K562 (cell line): ENCODE measurements around the gene NCOR2. TPM values are rescaled to one million over a fixed set of nuclear protein-coding genes. Genes with fewer than 3 reads are reported as not detected.
A peak's percentile ranks its signal among the peaks of the same experiment; 100 is the strongest.

ENCODE experiments used
- ATAC-seq: fragments of 200-7000 bp; cut with Tn5 transposase; 3 replicates; pipeline ENCODE4 v1.9.1; 2020; ENCODE audit warnings: moderate library complexity
- BruUV-seq: library from RNA; stranded (reverse); fragments of 400-500 nt; replicated peaks from 2 replicates; lab custom pipeline; 2021; lab: Mats Ljungman, UMichigan
- CTCF ChIA-PET: fragments of 300-600 bp; formaldehyde crosslinking; extraction: SDS; loops from one replicate; lab custom pipeline; 2021; ENCODE audit warnings: low intra/inter-chr PET ratio; lab: Yijun Ruan, JAX
- POLR2A ChIA-PET: fragments of 300-600, 350-650 bp; sonication (Branson Sonifier 250); formaldehyde crosslinking; extraction: SDS; loops from one replicate; lab custom pipeline; 2021; ENCODE audit warnings: antibody characterized with exemption, inconsistent platforms; lab: Yijun Ruan, JAX
- DNase-seq, 4 experiments: peaks; one replicate each; pipeline versions ENCODE4 v3.0.0 to v3.0.0-alpha.2; 2011 to 2018; ENCODE audit warnings: low spot score in 3 of 4, mixed read lengths in 3 of 4; ENCODE audit errors: extremely low read depth in 1 of 4
- FAIRE-seq: peaks from 2 replicates; lab custom pipeline; 2011; peaks lifted over from hg19 to GRCh38; lab: Jason Lieb, UNC
- H2AFZ ChIP-seq: 2 replicates; pipeline ENCODE4 v1.6.0; 2011; ENCODE audit warnings: low read depth, low read length, control low read depth, inconsistent platforms
- H3K27ac ChIP-seq: fragments of 200-600 bp; 3 replicates; pipeline ENCODE4 v1.8.0; 2011; ENCODE audit warnings: low read depth, mild to moderate bottlenecking, control low read depth, inconsistent platforms, low read length, moderate library complexity, mixed read lengths; ENCODE audit errors: extremely low read depth
- H3K27me3 ChIP-seq, 2 experiments: fragments of 300-600 bp in 1 of 2; 2 replicates in 1 of 2; 3 replicates in 1 of 2; pipeline versions ENCODE4 v1.6.0 to v1.8.0; 2011; ENCODE audit warnings: inconsistent platforms in 2 of 2, low read length in 2 of 2, mild to moderate bottlenecking in 1 of 2, mixed read lengths in 1 of 2, moderate library complexity in 1 of 2; ENCODE audit not compliant: control insufficient read depth in 2 of 2, insufficient read depth in 2 of 2
- H3K36me3 ChIP-seq: fragments of 300-600 bp; 3 replicates; pipeline ENCODE4 v1.8.0; 2011; ENCODE audit warnings: mild to moderate bottlenecking, low read length, inconsistent platforms; ENCODE audit not compliant: control insufficient read depth, insufficient read depth
- H3K4me1 ChIP-seq, 2 experiments: fragments of 200-600 bp in 1 of 2; replicated peaks in 1 of 2; 2 replicates in 1 of 2; 3 replicates in 1 of 2; pipeline versions ENCODE4 v1.5.1 to v1.8.0; 2011; ENCODE audit warnings: inconsistent platforms in 2 of 2, low read length in 2 of 2, mild to moderate bottlenecking in 1 of 2, mixed read lengths in 1 of 2, moderate library complexity in 1 of 2; ENCODE audit not compliant: control insufficient read depth in 2 of 2, insufficient read depth in 2 of 2
- H3K4me2 ChIP-seq: 2 replicates; pipeline ENCODE4 v1.6.1; 2011; ENCODE audit warnings: low read length, control low read depth, inconsistent platforms, mixed read lengths; ENCODE audit not compliant: insufficient read depth
- H3K4me3 ChIP-seq: fragments of 200-600 bp; sonication (generic), shearing (Covaris generic); 2 replicates; pipeline ENCODE4 v1.5.1; 2016; ENCODE audit warnings: control low read depth, inconsistent platforms
- H3K79me2 ChIP-seq: fragments of 200-600 bp; 3 replicates; pipeline ENCODE4 v1.8.0; 2011; ENCODE audit warnings: low read length, inconsistent platforms; ENCODE audit not compliant: control insufficient read depth, insufficient read depth
- H3K9ac ChIP-seq, 2 experiments: 2 replicates each; pipeline versions ENCODE4 v1.6.0 to v1.6.1; 2011; ENCODE audit warnings: low read depth in 2 of 2, low read length in 2 of 2, control low read depth in 1 of 2, inconsistent platforms in 1 of 2, mild to moderate bottlenecking in 1 of 2, mixed read lengths in 1 of 2; ENCODE audit not compliant: insufficient read depth in 1 of 2
- H3K9me1 ChIP-seq: one replicate; pipeline ENCODE4 v1.6.0; 2011; ENCODE audit warnings: inconsistent platforms, mild to moderate bottlenecking, low read length, moderate library complexity; ENCODE audit not compliant: control insufficient read depth, insufficient read depth
- H3K9me3 ChIP-seq: replicated peaks from 2 replicates; pipeline ENCODE4 v1.5.1; 2011; ENCODE audit warnings: low read depth, low read length, inconsistent platforms; ENCODE audit not compliant: control insufficient read depth, insufficient read depth
- H4K20me1 ChIP-seq: replicated peaks from 2 replicates; pipeline ENCODE4 v1.6.1; 2011; ENCODE audit warnings: low read length, inconsistent platforms, mixed read lengths; ENCODE audit not compliant: control insufficient read depth, insufficient read depth
- ETV1 ChIP-seq: fragments of 450-650 bp; conservative IDR thresholded peaks from 2 replicates; pipeline ENCODE4 v1.6.1; 2016; ENCODE audit warnings: missing genetic modification characterization, control low read depth, low read depth, missing compliant biosample characterization
- FOXK1 ChIP-seq: sonication (generic); formaldehyde crosslinking; IDR thresholded peaks from 2 replicates; pipeline ENCODE4 v1.8.0; 2022; ENCODE audit warnings: missing genetic modification reagents, mild to moderate bottlenecking, borderline replicate concordance
- FOXK2 ChIP-seq, 2 experiments: fragments of 450-650 bp; IDR thresholded peaks in 1 of 2; conservative IDR thresholded peaks in 1 of 2; 2 replicates each; pipeline ENCODE4 v1.6.1; 2016; ENCODE audit warnings: low read depth in 2 of 2, mild to moderate bottlenecking in 1 of 2
- JUND ChIP-seq, 2 experiments: IDR thresholded peaks; 2 replicates in 1 of 2; 3 replicates in 1 of 2; pipeline ENCODE4 v1.6.1; 2011; ENCODE audit warnings: borderline replicate concordance in 2 of 2, low read depth in 2 of 2, low read length in 2 of 2, improper control_type of control experiment in 1 of 2, missing biosample characterization in 1 of 2, missing genetic modification characterization in 1 of 2, missing genetic modification reagents in 1 of 2
- MAFF ChIP-seq: IDR thresholded peaks from 2 replicates; pipeline ENCODE4 v1.6.1; 2012; ENCODE audit warnings: low read length, improper control_type of control experiment
- NCOA2 ChIP-seq, 2 experiments: fragments of 450-650 bp; IDR thresholded peaks; 2 replicates each; pipeline ENCODE4 v1.6.1; 2018; ENCODE audit warnings: mild to moderate bottlenecking in 2 of 2, moderate library complexity in 1 of 2; ENCODE audit not compliant: partially characterized antibody in 2 of 2
- PKNOX1 ChIP-seq: fragments of 450-650 bp; IDR thresholded peaks from 2 replicates; pipeline ENCODE4 v1.6.1; 2016
- RFX7 ChIP-seq: fragments of 250-450 bp; sonication (Bioruptor Pico); IDR thresholded peaks from 2 replicates; pipeline ENCODE4 v1.5.1; 2021; ENCODE audit warnings: mild to moderate bottlenecking
- SIRT6 ChIP-seq: IDR thresholded peaks from one replicate; pipeline ENCODE4 v1.6.1; 2012; ENCODE audit warnings: low read depth, mild to moderate bottlenecking, control low read depth, inconsistent platforms, low read length, moderate library complexity
- TBL1XR1 ChIP-seq, 2 experiments: IDR thresholded peaks; 2 replicates each; pipeline ENCODE4 v1.6.1; 2012; ENCODE audit warnings: improper control_type of control experiment in 2 of 2, low read length in 2 of 2, mild to moderate bottlenecking in 1 of 2
- THRB ChIP-seq: fragments of 450-650 bp; formaldehyde crosslinking; conservative IDR thresholded peaks from 2 replicates; pipeline ENCODE4 v1.4.0; 2022; ENCODE audit warnings: mild to moderate bottlenecking, missing genetic modification characterization
- USF2 ChIP-seq: sonication (generic); formaldehyde crosslinking; IDR thresholded peaks from 2 replicates; pipeline ENCODE4 v1.5.0; 2020; ENCODE audit warnings: missing genetic modification reagents
- ZC3H4 ChIP-seq: sonication (generic); formaldehyde crosslinking; IDR thresholded peaks from 2 replicates; pipeline ENCODE4 v1.9.0; 2021; ENCODE audit warnings: missing genetic modification reagents, borderline replicate concordance
- ZKSCAN8 ChIP-seq: fragments of 200-800 bp; sonication (Bioruptor generic); IDR thresholded peaks from 2 replicates; pipeline ENCODE4 v1.6.1; 2016; ENCODE audit warnings: missing genetic modification characterization, missing compliant biosample characterization
- WGBS: fragments of 100-300 bp; shearing (Covaris generic); methylation state at CpG from one replicate; pipeline ENCODE4 v1.1.6; 2016; ENCODE audit warnings: low coverage, mixed read lengths; ENCODE audit not compliant: insufficient coverage; ENCODE audit errors: missing lambda C conversion rate; 5-methylcytosine and 5-hydroxymethylcytosine counted together
- in situ Hi-C: fragments of 300-500 bp; cut with MboI; formaldehyde crosslinking; loops from 4 replicates; pipeline ENCODE4 v1.15.0; 2018; ENCODE audit warnings: inconsistent platforms, mixed read lengths
- intact Hi-C: fragments of 100-400 bp; cut with micrococcal nuclease; formaldehyde crosslinking; loops from 2 replicates; pipeline ENCODE4 v1.14.2; 2022
- polyA plus RNA-seq, 8 experiments: library from polyadenylated mRNA; depleted of rRNA in 4 of 8; stranded (reverse) in 5 of 8; unstranded in 3 of 8; fragments of >200 nt; fragmentation: Nextera tagmentation in 2 of 8; fragmentation: Illumina TruSeq in 1 of 8; extraction: Ambion mirVana in 2 of 8; extraction: Trizol in 1 of 8; gene quantifications; 2 replicates each; pipeline versions ENCODE4 v1.2.1 to v1.2.3, GENCODE V29; 2011 to 2014; ENCODE audit warnings: inconsistent platforms in 1 of 8, missing spikeins in 1 of 8
- total RNA-seq, 7 experiments: library from RNA; depleted of rRNA in 6 of 7; stranded (reverse); fragments of >200 nt in 6 of 7; fragmentation: Illumina TruSeq in 2 of 7; extraction: Trizol in 2 of 7; gene quantifications; 2 replicates each; pipeline versions ENCODE4 v1.2.1 to v1.2.3, GENCODE V29; 2011 to 2021; ENCODE audit warnings: low replicate concordance in 1 of 7

The NCOR2 gene
- total and polyA plus RNA-seq, 9 of the 15 experiments (the other 6 are each of a cell fraction or from before 2014, with no cell fraction given): 0.18 to 126 (median 8.4) TPM

GRCh38 chr12:124560146-124560890 lies 7.1 kb downstream of the NCOR2 start:
- Histone ChIP-seq H3K79me2 (peaks cover 98% of the 10 kb centered on the region), H2AFZ (no peak overlapping the region), H3K9me3 (no peaks in the 10 kb centered on the region), H3K4me1 (peaks cover 8 to 53% of the 10 kb centered on the region in 2 experiments), H3K9ac (no peak overlapping the region; a peak in 1 of 4 replicates), H3K27me3 (no peaks in the 10 kb centered on the region), H3K4me2 (no peak overlapping the region), H3K9me1 (no peaks in the 10 kb centered on the region), H3K36me3 (peaks cover 13% of the 10 kb centered on the region; the same call in 1 of the 3 replicates), H3K4me3 (no peak overlapping the region), H3K27ac (no peak overlapping the region), H4K20me1 (peaks cover 62% of the 10 kb centered on the region)
- in situ Hi-C loops (no loop called here), intact Hi-C loops (no loop called here)
- no peak for TF ChIP-seq FOXK2 (conservative IDR thresholded peaks at IDR 0.05 in 1 of 2, IDR thresholded peaks at IDR 0.05 in 1 of 2; ENCODE audit: low read depth in 2 of 2)
- TF ChIP-seq THRB (CRISPR knock-in tag): no peak
- no peak for TF ChIP-seq TBL1XR1 (IDR thresholded peaks at IDR 0.05; ENCODE audit: low read length in 2 of 2)
- TF ChIP-seq USF2 (CRISPR knock-in tag): no peak
- no peak for TF ChIP-seq FOXK1 (CRISPR knock-in tag)
- no peak for TF ChIP-seq PKNOX1
- no peak for TF ChIP-seq RFX7
- TF ChIP-seq ZC3H4 (CRISPR knock-in tag): no peak
- TF ChIP-seq MAFF: no peak
- TF ChIP-seq NCOA2 (IDR thresholded peaks at IDR 0.05; ENCODE audit: partially characterized antibody in 2 of 2): no peak
- TF ChIP-seq ETV1 (tag): no peak
- no peak for TF ChIP-seq ZKSCAN8 (CRISPR knock-in tag)
- no peak for TF ChIP-seq SIRT6
- no peak for TF ChIP-seq JUND (IDR thresholded peaks at IDR 0.05; ENCODE audit: borderline replicate concordance, low read depth, low read length)
- TF ChIP-seq JUND (tag; IDR thresholded peaks at IDR 0.05; ENCODE audit: borderline replicate concordance, low read depth, low read length): no peak
- FAIRE-seq (peak; percentile 42), ATAC-seq (no peak), DNase-seq (no peak)
- ChIA-PET POLR2A (interaction anchor here (3.1 kb wide), 1 partner anchor 8 kb away, joined by 15 read pairs; no protein-coding TSS in a partner anchor), CTCF (no interaction called here)
- WGBS: 84% methylated on average over 21 of the region's 21 CpGs
- TSS peak; percentile 3 for BruUV-seq
